ENCODE results near the gene ATP11B.

DNA sequence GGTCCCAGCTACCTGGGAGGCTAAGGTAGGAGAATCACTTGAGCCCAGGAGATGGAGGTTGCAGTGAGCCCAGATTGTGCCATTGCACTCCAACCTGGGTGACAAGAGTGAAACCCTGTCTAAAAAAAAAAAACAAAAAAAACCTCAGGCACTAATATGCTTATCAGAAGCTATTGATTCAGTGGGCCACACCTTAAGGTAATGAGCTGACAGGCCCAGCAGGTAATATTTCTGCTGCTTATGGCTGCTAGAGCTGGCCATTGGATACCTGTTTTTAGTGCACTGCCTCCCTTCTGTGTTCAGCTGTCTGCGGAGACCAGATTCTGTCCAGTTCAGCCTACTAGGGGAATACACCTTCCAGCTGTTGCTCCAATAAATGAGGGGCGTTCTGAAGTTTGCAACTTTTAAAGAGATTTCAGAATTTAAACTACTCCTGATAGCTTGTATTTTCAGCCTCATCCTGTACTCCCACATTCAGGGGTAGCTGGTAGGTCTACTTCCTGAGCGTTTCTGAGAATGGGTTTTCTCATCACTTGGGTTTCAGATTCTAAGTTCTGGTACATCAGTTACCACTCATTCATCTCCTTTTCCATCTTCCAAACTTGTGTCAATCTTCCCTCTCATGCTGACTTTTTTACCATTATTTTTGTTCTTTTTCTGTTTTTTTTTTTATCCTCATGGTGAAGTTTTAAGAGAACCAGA, 69.0 kb downstream of the ATP11B start:
- TF ChIP-seq, protein P1, sequence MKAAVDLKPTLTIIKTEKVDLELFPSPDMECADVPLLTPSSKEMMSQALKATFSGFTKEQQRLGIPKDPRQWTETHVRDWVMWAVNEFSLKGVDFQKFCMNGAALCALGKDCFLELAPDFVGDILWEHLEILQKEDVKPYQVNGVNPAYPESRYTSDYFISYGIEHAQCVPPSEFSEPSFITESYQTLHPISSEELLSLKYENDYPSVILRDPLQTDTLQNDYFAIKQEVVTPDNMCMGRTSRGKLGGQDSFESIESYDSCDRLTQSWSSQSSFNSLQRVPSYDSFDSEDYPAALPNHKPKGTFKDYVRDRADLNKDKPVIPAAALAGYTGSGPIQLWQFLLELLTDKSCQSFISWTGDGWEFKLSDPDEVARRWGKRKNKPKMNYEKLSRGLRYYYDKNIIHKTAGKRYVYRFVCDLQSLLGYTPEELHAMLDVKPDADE (IDR thresholded peaks at IDR 0.05), result no peak
- TF ChIP-seq, protein P2, sequence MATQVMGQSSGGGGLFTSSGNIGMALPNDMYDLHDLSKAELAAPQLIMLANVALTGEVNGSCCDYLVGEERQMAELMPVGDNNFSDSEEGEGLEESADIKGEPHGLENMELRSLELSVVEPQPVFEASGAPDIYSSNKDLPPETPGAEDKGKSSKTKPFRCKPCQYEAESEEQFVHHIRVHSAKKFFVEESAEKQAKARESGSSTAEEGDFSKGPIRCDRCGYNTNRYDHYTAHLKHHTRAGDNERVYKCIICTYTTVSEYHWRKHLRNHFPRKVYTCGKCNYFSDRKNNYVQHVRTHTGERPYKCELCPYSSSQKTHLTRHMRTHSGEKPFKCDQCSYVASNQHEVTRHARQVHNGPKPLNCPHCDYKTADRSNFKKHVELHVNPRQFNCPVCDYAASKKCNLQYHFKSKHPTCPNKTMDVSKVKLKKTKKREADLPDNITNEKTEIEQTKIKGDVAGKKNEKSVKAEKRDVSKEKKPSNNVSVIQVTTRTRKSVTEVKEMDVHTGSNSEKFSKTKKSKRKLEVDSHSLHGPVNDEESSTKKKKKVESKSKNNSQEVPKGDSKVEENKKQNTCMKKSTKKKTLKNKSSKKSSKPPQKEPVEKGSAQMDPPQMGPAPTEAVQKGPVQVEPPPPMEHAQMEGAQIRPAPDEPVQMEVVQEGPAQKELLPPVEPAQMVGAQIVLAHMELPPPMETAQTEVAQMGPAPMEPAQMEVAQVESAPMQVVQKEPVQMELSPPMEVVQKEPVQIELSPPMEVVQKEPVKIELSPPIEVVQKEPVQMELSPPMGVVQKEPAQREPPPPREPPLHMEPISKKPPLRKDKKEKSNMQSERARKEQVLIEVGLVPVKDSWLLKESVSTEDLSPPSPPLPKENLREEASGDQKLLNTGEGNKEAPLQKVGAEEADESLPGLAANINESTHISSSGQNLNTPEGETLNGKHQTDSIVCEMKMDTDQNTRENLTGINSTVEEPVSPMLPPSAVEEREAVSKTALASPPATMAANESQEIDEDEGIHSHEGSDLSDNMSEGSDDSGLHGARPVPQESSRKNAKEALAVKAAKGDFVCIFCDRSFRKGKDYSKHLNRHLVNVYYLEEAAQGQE (IDR thresholded peaks at IDR 0.05; ENCODE audit: unreplicated experiment), result no peak
- no peak for TF ChIP-seq POLR2AphosphoS5 (IDR thresholded peaks at IDR 0.05; ENCODE audit: low read depth)
